ENCODE results near the gene PDE4B. TPM values are rescaled to one million over a fixed set of nuclear protein-coding genes. Genes with fewer than 3 reads are reported as not detected.

Gene PDE4B
- total and polyA plus RNA-seq, 12 donors, result 1.2 to 14.9 (median 3.9) TPM

DNA sequence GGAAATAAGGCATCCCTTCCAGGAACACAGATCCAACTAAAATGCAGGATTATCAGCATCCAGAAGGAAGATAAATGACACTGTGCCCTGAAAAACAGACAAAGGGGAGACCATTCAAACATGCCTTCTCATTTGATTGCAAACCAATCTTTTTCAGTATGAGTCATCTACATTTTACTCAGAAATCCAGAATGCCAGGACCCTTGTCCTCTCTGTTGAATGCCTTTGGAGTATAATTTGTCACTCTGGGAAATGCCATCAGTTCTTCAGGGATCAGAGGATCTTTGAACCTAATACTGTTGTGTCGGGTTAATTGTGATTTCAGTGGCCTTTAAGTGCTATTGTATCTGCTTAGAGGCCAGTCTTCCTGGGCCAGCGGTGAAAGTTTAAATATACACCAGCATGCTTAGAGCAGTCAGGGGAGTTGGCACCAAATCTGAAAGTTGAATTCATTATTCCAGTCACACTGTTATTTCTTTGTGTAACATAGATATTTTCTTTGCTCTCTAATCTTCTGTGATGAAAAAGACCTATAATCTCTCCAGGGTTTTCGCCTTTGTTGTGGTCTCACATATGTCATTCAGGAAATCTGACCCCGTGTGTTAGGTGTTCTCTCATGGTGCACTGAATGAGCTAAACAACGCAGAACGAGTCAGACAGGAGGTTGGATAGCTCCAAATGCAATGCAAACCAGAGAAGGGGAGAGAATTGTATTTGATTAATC is 376.4 kb downstream of the PDE4B start:
- H3K27me3 ChIP-seq, result no peaks in the 10 kb centered on the region
- no peak overlapping the region for H3K27ac ChIP-seq
- no peak for DNase-seq
- intact Hi-C loops (cut with DNase I), result no loop called here
- H3K4me3 ChIP-seq, result no peak overlapping the region
- H3K9me3 ChIP-seq (replicated peaks in 1 of 3), result no peaks in the 10 kb centered on the region
- no peak for TF ChIP-seq CTCF (IDR thresholded peaks at IDR 0.05)
- TF ChIP-seq POLR2A (IDR thresholded peaks at IDR 0.05), result no peak
- WGBS, 4 donors, result 41 to 54% (median 49%) methylated on average over 6 of the region's 6 CpGs
- H3K36me3 ChIP-seq (replicated peaks in 1 of 2), result no peaks in the 10 kb centered on the region
- H3K4me1 ChIP-seq (replicated peaks in 1 of 2), result no peaks in the 10 kb centered on the region

DNA sequence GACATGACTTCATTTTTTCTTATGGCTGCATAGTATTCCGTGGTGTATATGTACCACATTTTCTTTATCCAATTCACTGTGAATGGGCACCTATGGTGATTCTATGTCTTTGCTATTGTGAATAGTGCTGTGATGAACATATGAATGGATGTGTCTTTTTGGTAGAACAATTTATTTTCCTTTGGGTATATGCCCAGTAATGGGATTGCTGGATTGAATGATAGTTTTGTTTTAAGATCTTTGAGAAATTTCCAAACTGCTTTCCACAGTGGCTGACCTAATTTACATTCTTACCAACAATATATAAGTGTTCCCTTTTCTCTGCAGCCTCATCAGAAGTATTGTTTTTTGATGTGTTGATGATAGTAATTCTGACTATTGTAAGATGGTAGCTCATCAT is 379.6 kb downstream of the PDE4B start:
- Histone ChIP-seq H3K36me3 (replicated peaks in 1 of 2) (no peaks in the 10 kb centered on the region), H3K4me3 (no peak overlapping the region), H3K27ac (no peak overlapping the region), H3K4me1 (replicated peaks in 1 of 2) (no peaks in the 10 kb centered on the region), H3K9me3 (replicated peaks in 1 of 3) (no peaks in the 10 kb centered on the region), H3K27me3 (no peaks in the 10 kb centered on the region)
- no peak for TF ChIP-seq POLR2A (IDR thresholded peaks at IDR 0.05)
- no peak for TF ChIP-seq CTCF (IDR thresholded peaks at IDR 0.05)
- WGBS, 4 donors, result 76 to 95% (median 89%) methylated on average over 1 of the region's 1 CpG
- no peak for DNase-seq
- intact Hi-C loops (cut with DNase I), result no loop called here

DNA sequence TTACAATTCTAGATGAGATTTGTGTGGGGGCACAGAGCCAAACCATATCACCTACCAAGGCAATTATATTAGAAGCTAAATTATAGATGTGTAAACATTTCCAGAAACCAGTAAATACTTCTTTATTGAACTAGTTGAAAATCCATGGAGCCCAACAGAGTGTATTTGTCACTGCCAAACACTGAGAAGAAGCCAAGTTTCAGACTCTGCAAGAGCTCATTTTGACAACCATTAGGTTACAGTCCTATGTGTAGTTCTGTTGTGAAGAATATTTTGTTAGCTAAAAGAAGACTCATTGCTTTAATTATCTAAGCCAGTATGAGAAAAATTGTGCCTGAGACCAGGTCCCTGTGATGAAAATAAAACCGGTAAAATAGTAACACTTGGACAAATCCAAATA is 382.4 kb downstream of the PDE4B start:
- TF ChIP-seq CTCF (IDR thresholded peaks at IDR 0.05) (no peak), POLR2A (IDR thresholded peaks at IDR 0.05) (no peak)
- WGBS, 4 donors, result 62 to 84% (median 80%) methylated on average over 1 of the region's 1 CpG
- DNase-seq, result no peak
- Histone ChIP-seq H3K36me3 (replicated peaks in 1 of 2) (no peaks in the 10 kb centered on the region), H3K4me3 (no peak overlapping the region), H3K27ac (no peak overlapping the region), H3K27me3 (no peaks in the 10 kb centered on the region), H3K4me1 (replicated peaks in 1 of 2) (no peaks in the 10 kb centered on the region), H3K9me3 (replicated peaks in 1 of 3) (no peaks in the 10 kb centered on the region)
- intact Hi-C loops (cut with DNase I), result no loop called here

DNA sequence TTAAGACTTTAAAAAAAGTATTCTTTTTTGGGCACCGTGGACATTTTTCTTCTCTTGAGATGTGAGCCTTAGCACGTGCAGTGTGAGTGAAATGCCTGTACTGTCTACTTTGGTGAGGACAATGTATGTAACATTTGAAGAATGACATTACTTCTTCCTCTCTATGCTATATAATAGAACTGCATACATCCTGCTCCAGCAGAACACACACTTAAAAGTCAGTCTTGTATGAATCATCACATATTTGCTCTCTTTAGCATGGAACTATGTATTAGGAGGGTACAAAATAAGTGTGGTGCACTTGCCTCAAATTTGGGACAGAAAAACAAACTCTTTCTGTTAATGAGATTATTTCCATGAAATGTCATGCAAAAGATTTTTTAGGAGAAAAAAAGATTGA is 382.9 kb downstream of the PDE4B start:
- H3K27me3 ChIP-seq, result no peaks in the 10 kb centered on the region
- TF ChIP-seq POLR2A (IDR thresholded peaks at IDR 0.05) (no peak), CTCF (IDR thresholded peaks at IDR 0.05) (no peak)
- intact Hi-C loops (cut with DNase I), result no loop called here
- WGBS, 4 donors, result 72 to 87% (median 84%) methylated on average over 2 of the region's 2 CpGs
- H3K4me3 ChIP-seq, result no peak overlapping the region
- H3K36me3 ChIP-seq (replicated peaks in 1 of 2), result no peaks in the 10 kb centered on the region
- H3K4me1 ChIP-seq (replicated peaks in 1 of 2), result no peaks in the 10 kb centered on the region
- H3K9me3 ChIP-seq (replicated peaks in 1 of 3), result no peaks in the 10 kb centered on the region
- DNase-seq, result no peak
- no peak overlapping the region for H3K27ac ChIP-seq
